Neutrophil (primary cell): ENCODE measurements around the gene MEN1.
"Not testable (repeated sequence)": the region's sequence is repeated elsewhere in the genome, so short reads cannot be mapped to it uniquely, and the experiment has no call there.

ENCODE experiments used
- H3K27ac ChIP-seq: fragments of 200-600 bp; sonication (generic); 2 replicates; pipeline ENCODE4 v1.5.1; 2016; ENCODE audit warnings: mild to moderate bottlenecking, moderate library complexity
- H3K27me3 ChIP-seq: fragments of 200-600 bp; sonication (generic); 2 replicates; pipeline ENCODE4 v1.6.0; 2016; ENCODE audit warnings: mild to moderate bottlenecking
- H3K36me3 ChIP-seq: fragments of 200-600 bp; sonication (generic); 2 replicates; pipeline ENCODE4 v1.5.1; 2017
- H3K4me1 ChIP-seq, 2 experiments: fragments of 200-600 bp in 1 of 2; sonication (generic) in 1 of 2; 1 replicate in 1 of 2; 2 replicates in 1 of 2; pipeline versions ENCODE4 v1.5.1 to v1.6.1; 2013 to 2016; ENCODE audit warnings: low read depth in 1 of 2, low read length in 1 of 2, mild to moderate bottlenecking in 1 of 2, moderate library complexity in 1 of 2; ENCODE audit not compliant: control insufficient read depth in 1 of 2, insufficient read depth in 1 of 2
- H3K4me3 ChIP-seq, 2 experiments: fragments of 200-600 bp in 1 of 2; sonication (generic) in 1 of 2; 1 replicate in 1 of 2; 2 replicates in 1 of 2; pipeline ENCODE4 v1.5.1; 2013 to 2016; ENCODE audit warnings: low read depth in 1 of 2, low read length in 1 of 2, mild to moderate bottlenecking in 1 of 2, moderate library complexity in 1 of 2
- H3K9me3 ChIP-seq: fragments of 200-600 bp; sonication (generic); 2 replicates; pipeline ENCODE4 v1.5.1; 2016
- TF ChIP-seq, protein P1 (sequence below): fragments of 200-600 bp; sonication (generic); IDR thresholded peaks from 2 replicates; pipeline ENCODE4 v1.5.1; 2016; ENCODE audit warnings: antibody characterized with exemption

MEN1 gene

DNA sequence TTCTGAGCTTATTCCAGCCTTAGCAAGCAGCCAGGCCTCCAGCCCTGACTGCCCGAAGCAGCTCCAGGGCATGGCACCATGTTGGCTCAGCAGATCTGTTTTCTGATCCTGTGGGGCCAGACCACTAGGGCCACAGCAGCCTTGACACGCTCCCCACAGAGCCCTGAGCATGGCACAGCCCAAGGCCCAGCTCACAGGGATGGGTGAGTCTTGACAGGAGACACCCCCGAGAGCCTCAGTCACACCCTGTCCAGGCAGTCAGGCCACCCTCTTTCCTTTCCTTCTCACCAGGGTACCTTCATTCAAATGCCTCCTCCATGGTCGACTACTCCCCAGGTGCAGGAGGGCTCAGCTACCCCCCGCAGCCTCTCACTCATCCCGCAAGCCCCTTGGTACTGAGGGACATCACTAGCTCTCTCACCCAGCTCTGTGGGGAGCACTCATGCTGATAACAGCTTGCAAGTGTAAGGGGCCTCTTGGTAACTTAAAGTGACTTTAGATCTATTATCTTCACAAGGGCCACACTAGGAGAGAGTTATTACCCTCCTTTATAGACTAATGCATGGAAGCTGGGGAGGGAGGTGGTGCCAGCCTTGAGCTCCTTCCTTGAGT, 38.0 kb upstream of the MEN1 start:
- Histone ChIP-seq H3K27me3 (peaks cover 9% of the 10 kb centered on the region), H3K27ac (peak overlapping the region; percentile 99), H3K4me1 (peaks cover 66 to 81% of the 10 kb centered on the region in 2 experiments), H3K9me3 (no peaks in the 10 kb centered on the region), H3K4me3 (peak overlapping the region; percentile 8 to 14), H3K36me3 (peaks cover 19% of the 10 kb centered on the region)
- TF ChIP-seq, protein P1, sequence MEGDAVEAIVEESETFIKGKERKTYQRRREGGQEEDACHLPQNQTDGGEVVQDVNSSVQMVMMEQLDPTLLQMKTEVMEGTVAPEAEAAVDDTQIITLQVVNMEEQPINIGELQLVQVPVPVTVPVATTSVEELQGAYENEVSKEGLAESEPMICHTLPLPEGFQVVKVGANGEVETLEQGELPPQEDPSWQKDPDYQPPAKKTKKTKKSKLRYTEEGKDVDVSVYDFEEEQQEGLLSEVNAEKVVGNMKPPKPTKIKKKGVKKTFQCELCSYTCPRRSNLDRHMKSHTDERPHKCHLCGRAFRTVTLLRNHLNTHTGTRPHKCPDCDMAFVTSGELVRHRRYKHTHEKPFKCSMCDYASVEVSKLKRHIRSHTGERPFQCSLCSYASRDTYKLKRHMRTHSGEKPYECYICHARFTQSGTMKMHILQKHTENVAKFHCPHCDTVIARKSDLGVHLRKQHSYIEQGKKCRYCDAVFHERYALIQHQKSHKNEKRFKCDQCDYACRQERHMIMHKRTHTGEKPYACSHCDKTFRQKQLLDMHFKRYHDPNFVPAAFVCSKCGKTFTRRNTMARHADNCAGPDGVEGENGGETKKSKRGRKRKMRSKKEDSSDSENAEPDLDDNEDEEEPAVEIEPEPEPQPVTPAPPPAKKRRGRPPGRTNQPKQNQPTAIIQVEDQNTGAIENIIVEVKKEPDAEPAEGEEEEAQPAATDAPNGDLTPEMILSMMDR: no peak

DNA sequence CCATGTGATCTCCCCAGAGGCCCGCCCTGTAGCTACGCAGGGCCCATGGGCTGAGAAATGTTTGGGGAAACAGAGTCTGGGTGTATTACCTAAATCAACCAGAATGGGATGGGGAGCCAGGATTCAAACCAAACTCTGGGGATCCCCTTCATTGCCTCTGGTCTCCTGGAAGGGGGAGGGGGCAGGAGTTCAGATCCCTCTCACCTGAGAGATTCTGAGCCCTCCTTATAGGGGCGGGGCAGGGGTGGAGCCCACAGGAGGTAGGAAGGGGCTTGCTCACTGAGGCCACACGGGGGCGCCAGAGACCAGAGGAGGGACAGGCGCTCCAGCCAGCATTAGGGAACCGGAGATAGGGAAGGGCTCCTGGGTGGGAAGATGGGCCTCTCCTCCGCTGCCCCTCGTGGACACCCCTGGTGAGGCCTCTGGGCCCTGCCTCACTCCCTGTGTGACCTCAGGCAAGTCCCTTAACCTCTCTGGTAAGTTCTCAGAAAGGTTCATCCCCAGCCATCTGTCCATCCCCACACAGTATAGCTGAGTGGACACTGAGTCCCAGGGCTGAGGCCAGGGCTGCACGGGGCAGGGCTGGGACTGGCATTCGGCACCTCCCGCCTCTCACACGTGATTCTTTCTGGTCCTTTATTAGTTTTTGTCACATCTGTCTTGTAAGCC, 36.8 kb upstream of the MEN1 start:
- Histone ChIP-seq H3K36me3 (peaks cover 8% of the 10 kb centered on the region), H3K9me3 (no peaks in the 10 kb centered on the region), H3K27ac (peak overlapping the region; percentile 99), H3K4me3 (no peak overlapping the region), H3K27me3 (peaks cover 9% of the 10 kb centered on the region), H3K4me1 (peaks cover 54 to 69% of the 10 kb centered on the region in 2 experiments)
- TF ChIP-seq, protein P1: peak; percentile 98

DNA sequence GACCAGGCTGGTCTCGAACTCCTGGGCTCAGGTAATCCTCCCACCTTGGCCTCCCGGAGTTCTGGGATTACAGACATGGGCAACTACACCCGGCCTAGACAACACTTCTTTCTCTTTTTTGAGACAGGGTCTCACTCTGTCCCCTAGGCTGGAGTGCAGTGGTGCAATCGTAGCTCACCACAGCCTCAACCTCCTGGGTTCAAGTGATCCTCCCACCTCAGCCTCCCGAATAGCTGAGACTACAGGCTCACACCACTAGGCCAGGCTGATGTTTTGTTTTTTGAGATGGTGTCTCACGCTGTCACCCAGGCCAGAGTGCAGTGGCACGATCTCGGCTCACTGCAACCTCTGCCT, 35.4 kb upstream of the MEN1 start:
- H3K4me3 ChIP-seq, H3K9me3 ChIP-seq, H3K27ac ChIP-seq, H3K27me3 ChIP-seq, H3K36me3 ChIP-seq: not testable (repeated sequence)
- H3K4me1 ChIP-seq: peaks cover 40 to 56% of the 10 kb centered on the region in 2 experiments

DNA sequence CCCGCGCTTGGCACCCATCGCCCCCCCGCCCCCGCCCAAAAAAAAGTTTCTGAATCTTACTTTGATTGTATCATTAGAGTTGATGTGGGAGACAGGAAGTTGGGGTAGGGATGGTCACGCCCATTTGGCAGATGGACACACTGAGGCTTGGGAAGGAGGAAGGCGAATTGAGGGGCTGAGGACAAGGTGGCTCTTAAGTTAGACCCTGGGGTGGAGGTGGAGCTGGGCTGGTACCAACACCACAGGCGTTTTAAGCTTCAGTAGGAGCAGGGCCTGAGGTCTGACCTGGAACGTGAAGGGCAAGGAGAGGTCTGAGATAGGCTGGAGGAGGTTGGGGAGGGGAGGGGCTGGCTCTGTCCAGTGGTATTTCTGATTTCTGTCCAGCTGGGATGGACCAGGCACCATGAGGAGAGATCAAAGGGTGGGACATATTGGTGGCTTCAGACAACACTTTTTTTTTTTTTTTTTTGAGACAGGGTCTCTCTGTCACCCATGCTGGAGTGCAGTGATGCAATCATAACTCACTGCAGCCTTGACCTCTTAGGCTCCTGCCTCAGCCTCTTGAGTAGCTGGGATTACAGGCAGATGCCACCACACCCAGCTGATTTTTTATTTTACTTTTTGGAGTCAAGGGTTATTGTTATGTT, 34.9 kb upstream of the MEN1 start:
- Histone ChIP-seq H3K4me3 (peak overlapping the region; percentile 54 to 63), H3K9me3 (no peaks in the 10 kb centered on the region), H3K27ac (peak overlapping the region; percentile 53), H3K4me1 (peaks cover 39 to 51% of the 10 kb centered on the region in 2 experiments), H3K36me3 (no peaks in the 10 kb centered on the region), H3K27me3 (peaks cover 9% of the 10 kb centered on the region)
- TF ChIP-seq, protein P1: no peak

DNA sequence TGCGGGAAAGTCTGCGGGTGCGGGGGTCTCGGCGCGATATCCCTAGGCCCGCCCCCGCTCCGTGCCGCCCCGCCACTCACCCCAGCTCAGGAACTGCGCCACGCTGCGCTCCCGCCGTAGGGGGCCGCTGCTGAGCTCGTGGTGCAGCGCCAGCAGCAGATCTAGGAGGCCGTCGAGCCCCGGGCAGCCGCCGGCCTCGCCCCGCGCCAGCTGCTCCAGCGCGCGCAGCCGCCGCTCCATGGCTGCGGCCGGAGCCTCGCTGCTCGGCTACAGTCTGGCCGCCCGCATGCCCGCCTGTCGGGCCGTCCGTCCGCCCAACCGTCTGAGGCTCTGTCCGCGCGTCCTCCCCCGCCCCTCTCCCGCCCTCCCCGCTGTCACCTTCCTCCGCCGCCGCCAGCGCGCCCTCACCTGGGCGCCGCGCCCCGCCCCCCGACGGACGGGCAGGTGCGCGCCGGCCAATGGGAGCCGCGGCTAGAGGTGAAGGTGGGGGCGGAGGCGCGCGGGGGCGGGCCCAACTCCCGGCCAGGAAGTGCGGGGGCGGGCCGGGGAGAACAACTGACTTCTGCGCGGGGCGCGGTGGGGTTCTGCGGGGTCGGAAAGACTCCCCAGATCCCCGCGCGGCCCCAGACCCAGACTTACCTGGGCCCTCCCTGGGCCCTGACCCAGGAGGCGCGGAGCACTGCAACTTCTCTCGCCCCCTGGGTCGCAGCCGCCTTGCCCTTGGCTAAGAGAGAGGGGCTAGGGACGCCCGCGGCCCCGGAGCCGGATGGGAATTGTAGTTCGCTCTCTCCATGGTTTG, 34.2 kb upstream of the MEN1 start, which contains the start of gene CDC42BPG:
Gene CDC42BPG, minus strand, starts transcription at position 324 of the 799 bp plus-strand sequence. Its CDS starts 84 bp downstream, at position 240.
- peaks cover 32 to 43% of the 10 kb centered on the region in 2 experiments for H3K4me1 ChIP-seq
- no peaks in the 10 kb centered on the region for H3K9me3 ChIP-seq
- peak within 1 kb of the TSS; percentile 53 for H3K27ac ChIP-seq
- H3K36me3 ChIP-seq: no peaks in the 10 kb centered on the region
- TF ChIP-seq, protein P1: peak; percentile 80
- peak within 1 kb of the TSS; percentile 54 to 63 for H3K4me3 ChIP-seq
- peaks cover 9% of the 10 kb centered on the region for H3K27me3 ChIP-seq
